Inflammatory macrophage treated with lipopolysaccharide for 1 hour (primary cell): ENCODE data around the gene ETV4.
"Not testable (repeated sequence)": the region's sequence is repeated elsewhere in the genome, so short reads cannot be mapped to it uniquely, and the experiment has no call there.

ENCODE experiments used
- DNase-seq, 2 donors: peaks; one replicate each; pipeline ENCODE4 v3.0.0-alpha.2; 2020 to 2022

The ETV4 gene

GRCh38 chr17:43543300-43543699 is 2.8 kb downstream of the ETV4 start:
- DNase-seq = no peak

- DNase-seq = no peak
These were observed 3.3 kb downstream of the ETV4 start for GRCh38 chr17:43542859-43543258.

DNA sequence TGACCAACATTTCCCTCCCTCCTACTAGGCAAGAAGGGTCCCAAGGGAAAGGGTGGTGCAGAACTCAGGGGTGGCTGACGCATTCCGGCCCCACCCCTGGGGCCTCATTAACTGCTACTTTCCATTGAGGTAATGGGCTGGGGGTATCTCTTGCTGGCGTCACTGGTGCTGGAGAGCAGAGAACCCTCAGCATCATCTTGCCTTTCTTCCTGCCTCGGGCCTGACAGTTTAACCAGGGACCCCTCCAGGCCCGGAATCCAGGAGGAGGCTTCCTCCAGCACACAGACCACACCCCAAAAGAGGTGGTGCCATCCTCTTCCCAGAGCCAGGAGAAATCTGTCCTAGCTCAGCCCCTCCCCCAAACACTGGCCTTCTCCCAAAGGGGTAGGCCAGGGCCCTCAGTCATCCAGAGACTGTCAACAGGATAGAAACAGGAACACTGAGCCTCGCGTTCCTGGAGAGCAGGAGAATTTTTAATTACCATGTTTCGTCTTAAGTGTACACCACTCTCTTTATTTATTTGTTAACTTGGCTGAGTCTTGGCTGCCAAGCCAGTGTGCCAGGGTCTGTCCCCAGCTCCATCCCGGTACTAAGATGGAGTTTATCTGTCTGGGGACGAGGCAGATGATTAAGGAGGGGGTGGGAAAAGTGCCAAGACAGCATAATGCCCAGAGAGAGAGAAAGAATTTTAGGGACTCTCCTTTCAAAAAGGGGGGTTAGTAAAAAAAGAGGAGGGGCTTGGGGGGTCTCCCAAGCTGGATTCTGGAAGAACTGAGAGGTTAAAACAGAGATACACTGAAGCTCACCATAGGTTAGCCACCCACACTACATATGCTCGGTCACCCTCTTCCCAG is 5.1 kb downstream of the ETV4 start:
- no peak for DNase-seq

GRCh38 chr17:43536236-43536992 is 9.7 kb downstream of the ETV4 start:
- DNase-seq = no peak

DNA sequence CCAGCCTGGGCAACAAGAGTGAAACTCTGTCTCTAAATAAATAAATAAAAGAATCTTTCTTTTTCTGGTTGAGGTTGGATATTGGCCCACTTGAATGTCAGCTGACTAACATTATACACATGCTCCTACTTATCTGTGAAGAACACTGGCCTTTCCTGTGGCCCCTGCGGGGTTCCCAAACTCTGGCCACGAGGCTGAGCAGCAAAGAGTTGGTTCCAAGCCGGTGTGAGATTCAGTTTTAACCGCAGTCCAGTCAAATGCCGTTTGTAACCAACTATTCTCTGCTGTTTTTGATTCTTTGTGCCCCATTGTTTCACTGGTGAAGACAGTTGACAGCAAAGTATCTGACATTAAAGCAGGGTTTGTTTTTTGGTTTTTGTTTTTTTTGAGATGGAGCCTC is 11.2 kb downstream of the ETV4 start:
- DNase-seq = no peak

DNA sequence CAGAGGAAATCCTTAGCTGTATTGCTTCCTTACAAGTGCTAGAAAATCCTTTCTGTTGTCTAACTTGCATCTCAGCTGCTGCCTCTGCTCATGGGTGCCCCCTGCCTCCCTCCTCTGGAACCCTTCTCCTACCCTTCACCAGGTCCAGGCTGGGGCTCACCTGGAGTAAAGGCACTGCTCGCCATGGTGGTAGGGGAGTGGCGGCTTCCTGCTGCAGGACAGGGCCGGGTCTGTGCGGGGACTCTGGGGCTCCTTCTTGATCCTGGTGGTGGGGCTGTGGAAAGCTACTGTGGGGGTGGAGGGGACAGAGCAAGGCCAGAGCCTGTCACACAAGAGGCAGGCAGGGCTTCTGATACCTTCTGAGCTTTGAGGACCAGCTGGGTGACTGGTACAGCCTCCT is 12.4 kb downstream of the ETV4 start:
- DNase-seq = no peak

GRCh38 chr17:43532581-43532980 is 13.6 kb downstream of the ETV4 start:
- DNase-seq = no peak

DNA sequence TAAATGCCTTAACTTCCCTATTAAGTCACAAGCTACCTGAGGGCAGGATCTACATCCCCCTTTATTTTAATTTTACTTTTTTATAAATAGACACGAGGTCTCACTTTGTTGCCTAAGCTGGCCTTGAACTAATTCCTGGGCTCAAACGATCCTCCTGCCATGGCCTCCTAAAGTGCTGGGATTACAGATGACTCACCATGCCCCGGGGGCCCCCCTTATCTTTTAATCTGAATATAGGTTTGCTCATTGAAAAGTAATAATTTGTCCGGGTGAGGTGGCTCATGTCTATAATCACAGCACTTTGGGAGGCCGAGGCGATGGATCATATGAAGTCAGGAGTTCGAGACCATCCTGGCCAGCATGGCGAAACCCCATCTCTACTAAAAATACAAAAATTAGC is 14.2 kb downstream of the ETV4 start:
- DNase-seq = no peak

GRCh38 chr17:43531082-43531378 is 15.1 kb downstream of the ETV4 start:
- DNase-seq = no peak

GRCh38 chr17:43530288-43531081 is 15.7 kb downstream of the ETV4 start:
- DNase-seq = no peak

DNA sequence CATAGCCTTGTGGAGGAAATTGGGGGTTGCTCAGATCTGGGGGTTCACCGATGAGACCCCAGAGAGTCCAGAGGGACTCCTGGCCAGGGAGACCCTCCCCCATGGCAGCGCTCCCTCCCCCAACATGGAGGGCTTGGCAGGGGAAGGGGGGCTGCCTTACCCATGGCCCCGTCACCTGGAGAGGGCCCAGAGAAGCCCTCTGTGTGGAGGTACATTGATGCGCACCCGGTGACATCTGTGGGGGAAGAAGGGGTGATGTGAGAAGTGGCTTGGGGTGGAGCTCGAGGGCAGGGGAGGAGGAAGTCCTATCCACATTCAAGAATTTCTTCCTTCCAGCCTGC is 16.2 kb downstream of the ETV4 start:
- DNase-seq = no peak

GRCh38 chr17:43528988-43529814 is 16.9 kb downstream of the ETV4 start:
- no peak for DNase-seq

DNA sequence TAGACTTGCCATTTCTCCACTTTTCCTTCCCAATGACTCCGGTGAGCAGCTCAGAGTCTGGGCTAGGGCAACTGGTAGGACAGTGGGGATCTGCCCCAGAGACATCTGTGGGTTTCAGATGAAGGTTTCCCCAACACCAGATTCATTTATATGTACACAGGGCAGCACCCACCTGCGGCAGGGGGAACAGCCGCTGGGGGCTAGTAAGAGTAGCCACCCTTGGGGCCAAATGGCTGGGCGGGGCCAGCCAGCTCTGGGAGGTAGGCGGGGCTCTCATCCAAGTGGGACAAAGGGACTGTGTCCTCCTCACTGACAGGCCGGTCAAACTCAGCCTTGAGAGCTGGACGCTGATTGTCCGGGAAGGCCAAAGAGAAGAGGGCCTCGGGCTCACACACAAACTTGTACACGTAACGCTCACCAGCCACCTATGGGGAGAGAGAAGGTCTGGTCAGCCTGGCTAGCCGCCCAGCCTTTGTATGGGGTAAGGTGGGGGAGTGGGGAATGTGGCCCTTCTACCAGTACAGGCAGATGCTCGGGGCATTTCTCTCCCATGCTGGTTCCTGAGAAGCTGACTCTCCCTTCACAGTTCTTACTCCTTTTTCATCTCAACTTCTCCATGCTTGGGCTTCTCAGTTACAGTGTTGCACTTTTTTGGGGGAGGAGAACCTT is 17.7 kb downstream of the ETV4 start:
- no peak for DNase-seq

DNA sequence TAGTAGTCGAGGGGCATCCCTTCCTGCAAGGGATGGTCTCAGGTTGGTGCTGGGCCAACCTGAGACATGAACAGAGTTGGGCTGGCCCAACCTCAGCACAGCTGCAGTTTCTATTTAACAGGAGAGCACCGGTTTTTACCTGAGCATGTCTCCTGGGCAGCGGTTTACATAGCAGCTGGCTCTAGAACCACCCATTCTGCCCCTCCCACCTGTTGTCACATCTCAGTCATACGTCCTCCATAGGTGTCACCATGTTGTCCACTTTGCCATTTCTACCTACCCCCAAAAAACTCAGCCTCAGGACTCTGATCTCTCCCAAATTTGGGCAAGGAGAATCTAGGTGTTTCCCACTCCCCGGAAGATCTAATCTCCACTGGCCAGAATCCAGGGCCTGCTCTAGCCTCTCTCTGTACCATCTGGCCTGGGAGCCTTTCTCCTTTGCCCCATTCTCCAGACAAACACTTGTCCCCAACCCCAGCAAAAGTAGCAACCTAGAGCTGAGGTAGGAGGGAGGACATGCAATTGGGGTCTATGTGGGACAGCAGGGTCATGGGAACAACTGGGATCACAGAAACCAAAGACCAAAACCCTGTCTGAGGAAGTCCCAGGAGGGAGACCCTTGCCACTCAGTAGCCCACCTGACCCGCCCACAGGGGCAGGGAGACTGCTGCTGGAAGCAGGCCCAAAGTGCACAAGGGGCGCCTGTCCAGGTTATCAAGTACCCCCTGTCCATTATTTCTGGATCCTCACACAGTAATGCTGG is 19.1 kb downstream of the ETV4 start:
- no peak for DNase-seq

DNA sequence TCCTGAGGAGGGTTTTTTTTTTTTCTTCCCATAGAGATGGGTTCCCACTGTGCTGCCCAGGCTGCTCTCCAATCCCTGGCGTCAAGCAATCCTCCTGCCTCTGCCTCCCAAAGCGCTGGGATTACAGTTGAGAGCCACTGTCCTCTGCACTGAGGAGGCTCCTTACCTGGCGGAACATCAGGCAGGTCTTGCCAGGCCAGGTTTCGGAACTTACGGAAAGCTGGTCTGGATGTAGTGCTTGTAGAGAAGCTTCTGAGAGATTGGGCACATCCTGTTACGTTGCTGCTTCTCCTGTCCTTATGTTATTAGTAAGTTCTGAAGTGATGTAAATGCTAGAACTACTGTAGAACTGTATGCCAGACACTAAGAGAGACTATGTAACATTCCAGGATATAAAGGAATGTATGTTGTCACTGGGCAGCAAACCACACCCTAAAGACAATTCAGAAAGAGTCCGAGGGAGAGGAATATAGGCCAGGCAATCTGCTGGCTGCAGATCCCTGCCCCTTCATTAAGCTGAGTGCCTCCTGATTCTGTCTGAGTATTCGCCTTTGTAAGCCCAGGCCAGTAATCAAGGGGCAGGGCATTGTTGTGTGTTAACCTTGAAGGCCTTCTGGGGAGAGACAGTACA is 21.1 kb downstream of the ETV4 start:
- no peak for DNase-seq

DNA sequence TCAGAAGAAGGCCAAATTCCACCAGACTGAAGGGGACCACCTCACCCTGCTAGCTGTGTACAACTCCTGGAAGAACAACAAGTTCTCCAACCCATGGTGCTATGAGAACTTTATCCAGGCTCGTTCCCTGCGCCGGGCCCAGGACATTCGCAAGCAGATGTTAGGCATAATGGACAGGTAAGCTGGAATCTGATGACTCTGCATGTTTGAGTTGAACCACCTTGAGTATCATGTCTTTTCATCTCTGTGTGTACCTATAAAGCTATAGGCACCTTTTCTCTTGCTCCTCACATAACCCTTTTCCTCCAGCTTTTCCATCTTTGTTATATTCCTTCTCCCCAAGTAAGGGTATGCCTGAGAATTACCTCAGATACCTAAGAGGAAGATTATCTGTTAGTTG is 24.8 kb downstream of the ETV4 start:
- DNase-seq = no peak

DNA sequence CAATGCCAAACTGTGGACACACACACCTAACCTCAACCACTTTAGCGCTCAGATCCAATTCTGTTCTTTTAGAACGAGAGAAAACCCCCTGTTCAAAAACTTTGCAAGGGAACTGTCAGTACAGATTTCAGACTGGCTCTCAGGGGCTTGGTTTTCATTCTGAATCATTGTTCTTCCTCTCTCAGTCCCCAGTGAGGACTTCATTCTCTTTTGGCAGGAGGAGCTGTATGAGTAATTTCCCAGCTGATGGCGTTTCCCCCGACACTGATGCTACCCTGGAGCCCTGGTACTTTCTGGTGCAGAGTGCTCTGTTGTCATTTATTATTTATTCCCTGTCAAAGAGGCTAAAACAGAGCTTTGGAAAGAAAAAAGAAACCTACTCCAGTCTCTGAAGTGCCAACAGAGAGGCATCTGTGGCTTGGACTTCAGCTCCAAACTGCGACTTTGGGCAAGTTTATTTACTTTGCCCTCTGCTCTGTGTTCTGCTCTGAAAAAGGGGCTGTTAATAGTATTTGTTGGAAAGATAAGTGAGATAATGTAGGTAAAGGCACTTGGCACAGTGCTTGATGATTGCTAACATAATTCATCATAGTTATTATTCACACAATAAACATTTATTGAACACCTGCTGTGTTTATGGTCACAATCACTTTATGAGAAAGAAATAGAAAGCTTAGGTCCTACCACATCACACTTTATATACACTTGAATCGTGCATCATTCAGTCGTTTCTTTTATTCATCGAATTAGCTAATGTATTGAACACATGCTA is 28.3 kb downstream of the ETV4 start:
- DNase-seq = no peak

GRCh38 chr17:43517161-43517560 is 29.0 kb downstream of the ETV4 start:
- no peak for DNase-seq

DNA sequence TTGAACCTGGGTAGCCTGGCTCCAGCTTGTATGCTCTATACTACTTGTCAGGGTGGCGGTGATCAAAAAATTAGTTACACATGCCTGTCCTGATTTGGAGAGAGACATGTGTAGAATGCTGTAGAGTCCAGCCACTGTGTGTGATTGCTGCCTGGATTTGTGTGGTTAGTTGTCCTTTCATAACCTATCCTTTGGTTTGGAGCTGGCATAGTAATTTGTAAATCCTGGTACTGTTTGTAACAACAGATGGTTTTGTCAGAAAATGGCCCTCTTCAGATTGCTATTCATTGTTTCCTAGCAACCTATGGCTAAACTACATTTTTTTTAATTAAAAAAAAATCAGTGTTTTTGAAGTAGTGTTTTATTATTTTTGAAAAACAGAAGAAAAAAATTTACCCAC is 30.5 kb downstream of the ETV4 start:
- DNase-seq = no peak

DNA sequence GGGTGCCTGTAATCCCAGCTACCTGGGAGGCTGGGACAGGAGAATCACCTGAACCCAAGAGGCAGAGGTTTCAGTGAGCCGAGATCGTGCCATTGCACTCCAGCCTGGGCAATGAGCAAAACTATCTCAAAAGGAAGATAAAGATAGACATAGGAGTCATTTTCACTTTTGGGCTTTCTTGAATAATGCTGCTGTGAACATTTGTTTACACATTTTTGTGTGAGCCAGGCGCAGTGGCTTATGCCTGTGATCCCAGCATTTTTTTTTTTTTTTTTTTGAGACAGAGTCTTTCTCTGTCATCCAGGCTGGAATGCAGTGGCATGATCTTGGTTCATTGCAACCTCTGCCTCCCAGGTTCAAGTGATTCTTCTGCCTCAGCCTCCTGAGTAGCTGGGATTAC is 34.9 kb downstream of the ETV4 start:
- DNase-seq = not testable (repeated sequence)
